SK-N-MC (cell line): Measurements from ENCODE around the gene ITGB6.

Source experiments
- DNase-seq: peaks from one replicate; pipeline ENCODE4 v3.0.0-alpha.2; 2011; ENCODE audit warnings: low read depth, low spot score
- H3K27ac ChIP-seq: fragments of 200-600 bp; sonication (generic); 2 replicates; pipeline ENCODE4 v1.5.1; 2016; ENCODE audit warnings: mixed run types
- H3K36me3 ChIP-seq: fragments of 200-600 bp; sonication (generic); 2 replicates; pipeline ENCODE4 v1.6.1; 2017; ENCODE audit warnings: antibody characterized with exemption, low read length, mixed read lengths; ENCODE audit not compliant: insufficient read depth
- H3K4me3 ChIP-seq: fragments of 200-600 bp; sonication (generic); 2 replicates; pipeline ENCODE4 v1.5.1; 2016
- H3K9ac ChIP-seq: fragments of 200-600 bp; sonication (generic); 2 replicates; pipeline ENCODE4 v1.8.0; 2017; ENCODE audit warnings: mixed run types, mixed read lengths; ENCODE audit not compliant: insufficient read length
- H3K9me3 ChIP-seq: fragments of 200-600 bp; sonication (generic); 2 replicates; pipeline ENCODE4 v1.6.1; 2017; ENCODE audit warnings: low read depth, mild to moderate bottlenecking, antibody characterized with exemption, low read length, moderate library complexity, mixed read lengths
- EZH2 ChIP-seq: fragments of 200-600 bp; sonication (generic); IDR thresholded peaks from one replicate; pipeline ENCODE4 v1.6.1; 2017; ENCODE audit warnings: antibody characterized with exemption
- FOXP2 ChIP-seq: optimal IDR thresholded peaks from 2 replicates; pipeline ENCODE3; 2011; ENCODE audit warnings: mild to moderate bottlenecking, moderate library complexity; ENCODE audit not compliant: insufficient read depth; ENCODE audit errors: extremely low read length, control extremely low read depth
- POLR2AphosphoS5 ChIP-seq: IDR thresholded peaks from 2 replicates; pipeline ENCODE4 v1.6.1; 2012; ENCODE audit warnings: mild to moderate bottlenecking, low read depth, low read length, borderline replicate concordance

The ITGB6 gene

GRCh38 chr2:160199683-160200389 lies at the start of gene ITGB6:
TSS of gene ITGB6 (minus strand) at chr2:160200272. CDS start at chr2:160200063, 209 bp downstream.
- no peak within 1 kb of the TSS for H3K4me3 ChIP-seq
- no peak within 1 kb of the TSS for H3K27ac ChIP-seq
- no peaks in the 10 kb centered on the region for H3K9me3 ChIP-seq
- no peaks in the 10 kb centered on the region for H3K36me3 ChIP-seq
- DNase-seq = no peak
- no peak for TF ChIP-seq POLR2AphosphoS5
- TF ChIP-seq FOXP2 = no peak
- TF ChIP-seq EZH2 = no peak
- no peak within 1 kb of the TSS for H3K9ac ChIP-seq

GRCh38 chr2:160247296-160248035 lies 47.4 kb upstream of the ITGB6 start:
- no peak overlapping the region for H3K27ac ChIP-seq
- DNase-seq = no peak
- H3K36me3 ChIP-seq = no peaks in the 10 kb centered on the region
- H3K9ac ChIP-seq = no peak overlapping the region
- no peak overlapping the region for H3K4me3 ChIP-seq
- no peaks in the 10 kb centered on the region for H3K9me3 ChIP-seq
- TF ChIP-seq FOXP2 = no peak

GRCh38 chr2:160246356-160246755 lies 46.3 kb upstream of the ITGB6 start:
- Histone ChIP-seq H3K9ac (no peak overlapping the region), H3K9me3 (no peaks in the 10 kb centered on the region), H3K4me3 (no peak overlapping the region), H3K36me3 (no peaks in the 10 kb centered on the region), H3K27ac (no peak overlapping the region)
- DNase-seq = no peak
- no peak for TF ChIP-seq EZH2
- no peak for TF ChIP-seq POLR2AphosphoS5
- no peak for TF ChIP-seq FOXP2

GRCh38 chr2:160245614-160246155 lies 45.6 kb upstream of the ITGB6 start:
- TF ChIP-seq EZH2 (no peak), POLR2AphosphoS5 (no peak), FOXP2 (no peak)
- Histone ChIP-seq H3K9ac (no peak overlapping the region), H3K4me3 (no peak overlapping the region), H3K36me3 (no peaks in the 10 kb centered on the region), H3K27ac (no peak overlapping the region), H3K9me3 (no peaks in the 10 kb centered on the region)
- DNase-seq = no peak

GRCh38 chr2:160242893-160243564 lies 43.0 kb upstream of the ITGB6 start:
- H3K9ac ChIP-seq = no peak overlapping the region
- H3K27ac ChIP-seq = no peak overlapping the region
- no peak for DNase-seq
- TF ChIP-seq POLR2AphosphoS5 (no peak), FOXP2 (no peak), EZH2 (no peak)
- H3K36me3 ChIP-seq = no peaks in the 10 kb centered on the region
- H3K9me3 ChIP-seq = no peaks in the 10 kb centered on the region
- H3K4me3 ChIP-seq = no peak overlapping the region

- Histone ChIP-seq H3K4me3 (no peak overlapping the region), H3K36me3 (no peaks in the 10 kb centered on the region), H3K9ac (no peak overlapping the region), H3K27ac (no peak overlapping the region), H3K9me3 (no peaks in the 10 kb centered on the region)
- DNase-seq = no peak
- TF ChIP-seq EZH2 (no peak), FOXP2 (no peak), POLR2AphosphoS5 (no peak)
These were observed 41.4 kb upstream of the ITGB6 start for GRCh38 chr2:160241251-160242137.

GRCh38 chr2:160239436-160239835 lies 39.4 kb upstream of the ITGB6 start:
- H3K27ac ChIP-seq = no peak overlapping the region
- H3K4me3 ChIP-seq = no peak overlapping the region
- TF ChIP-seq EZH2 (no peak), POLR2AphosphoS5 (no peak), FOXP2 (no peak)
- no peak overlapping the region for H3K9ac ChIP-seq
- H3K9me3 ChIP-seq = no peaks in the 10 kb centered on the region
- no peaks in the 10 kb centered on the region for H3K36me3 ChIP-seq
- no peak for DNase-seq

- H3K36me3 ChIP-seq = no peaks in the 10 kb centered on the region
- no peak overlapping the region for H3K27ac ChIP-seq
- TF ChIP-seq EZH2 = no peak
- TF ChIP-seq FOXP2 = no peak
- TF ChIP-seq POLR2AphosphoS5 = no peak
- H3K9me3 ChIP-seq = no peaks in the 10 kb centered on the region
- H3K4me3 ChIP-seq = no peak overlapping the region
- no peak overlapping the region for H3K9ac ChIP-seq
- no peak for DNase-seq
These were observed 38.3 kb upstream of the ITGB6 start for GRCh38 chr2:160238392-160238791.
